Stimulated activated naive B cell treated with anti-CD40 and anti-IgM and Interleukin-4, amounts not matched to agents 10 μg/mL and 1 μg/mL and 100 μg/mL, for 72 hours (primary cell): ENCODE results near the gene CCDC91.

Source experiments
- ATAC-seq, 2 donors: fragments of 150-1000 bp; cut with Tn5 transposase; replicated peaks; 2 replicates each; pipeline ENCODE4 v1.10.0; 2021; ENCODE audit warnings: moderate library complexity in 1 of 2
- DNase-seq: peaks from one replicate; pipeline ENCODE4 v3.0.0; 2021
- H3K27ac Mint-ChIP-seq: one replicate; pipeline ENCODE4 v1.8.0; 2022; ENCODE audit warnings: mild to moderate bottlenecking, mixed read lengths
- H3K27me3 Mint-ChIP-seq, 2 donors: one replicate each; pipeline ENCODE4 v1.8.0; 2022; ENCODE audit warnings: mixed read lengths in 2 of 2
- H3K36me3 Mint-ChIP-seq, 2 donors: one replicate each; pipeline ENCODE4 v1.8.0; 2022; ENCODE audit warnings: mixed read lengths in 2 of 2, mild to moderate bottlenecking in 1 of 2
- H3K4me1 Mint-ChIP-seq, 2 donors: one replicate each; pipeline ENCODE4 v1.8.0; 2022; ENCODE audit warnings: mixed read lengths in 2 of 2, mild to moderate bottlenecking in 1 of 2
- H3K4me3 Mint-ChIP-seq, 2 donors: one replicate each; pipeline ENCODE4 v1.8.0; 2022; ENCODE audit warnings: mild to moderate bottlenecking in 2 of 2, mixed read lengths in 2 of 2, moderate library complexity in 1 of 2
- H3K9me3 Mint-ChIP-seq, 2 donors: one replicate each; pipeline ENCODE4 v1.8.0; 2022; ENCODE audit warnings: mixed read lengths in 2 of 2, mild to moderate bottlenecking in 1 of 2

Gene CCDC91

GRCh38 chr12:28231248-28231647 is 41.0 kb downstream of the CCDC91 start:
- H3K4me3 Mint-ChIP-seq, result no peak overlapping the region
- H3K4me1 Mint-ChIP-seq, result peaks cover 22 to 37% of the 10 kb centered on the region in 2 donors
- ATAC-seq (no peak), DNase-seq (no peak)
- H3K27ac Mint-ChIP-seq, result no peak overlapping the region
- peaks cover 0 to 2% of the 10 kb centered on the region in 2 donors for H3K9me3 Mint-ChIP-seq
- H3K27me3 Mint-ChIP-seq, result no peaks in the 10 kb centered on the region
- peaks cover 11 to 17% of the 10 kb centered on the region in 2 donors for H3K36me3 Mint-ChIP-seq

GRCh38 chr12:28232211-28232928 is 42.1 kb downstream of the CCDC91 start:
- H3K27ac Mint-ChIP-seq, result no peak overlapping the region
- no peaks in the 10 kb centered on the region for H3K9me3 Mint-ChIP-seq
- DNase-seq, result no peak

GRCh38 chr12:28234444-28234843 is 44.2 kb downstream of the CCDC91 start:
- DNase-seq (no peak), ATAC-seq (no peak)
- Mint-ChIP-seq H3K36me3 (peaks cover 0 to under 1% of the 10 kb centered on the region in 2 donors), H3K27me3 (no peaks in the 10 kb centered on the region), H3K9me3 (no peaks in the 10 kb centered on the region), H3K27ac (no peak overlapping the region), H3K4me1 (peaks cover 11 to 16% of the 10 kb centered on the region in 2 donors), H3K4me3 (no peak overlapping the region)

More at GRCh38 chr12:28232211-28232928, 42.1 kb downstream of the CCDC91 start:
- Mint-ChIP-seq H3K36me3 (peaks cover 3 to 6% of the 10 kb centered on the region in 2 donors), H3K27me3 (no peaks in the 10 kb centered on the region), H3K4me1 (peaks cover 18 to 28% of the 10 kb centered on the region in 2 donors), H3K4me3 (no peak overlapping the region)
- no peak for ATAC-seq

GRCh38 chr12:28235015-28235414 is 44.8 kb downstream of the CCDC91 start:
- Mint-ChIP-seq H3K36me3 (no peaks in the 10 kb centered on the region), H3K27me3 (no peaks in the 10 kb centered on the region), H3K27ac (no peak overlapping the region), H3K4me1 (peaks cover 7 to 10% of the 10 kb centered on the region in 2 donors), H3K4me3 (no peak overlapping the region), H3K9me3 (no peaks in the 10 kb centered on the region)
- ATAC-seq, result peak in 1 of 2 donors; percentile 19
- DNase-seq, result no peak

- DNase-seq (no peak), ATAC-seq (no peak)
- no peaks in the 10 kb centered on the region for H3K36me3 Mint-ChIP-seq
- H3K4me3 Mint-ChIP-seq, result no peak overlapping the region
- peaks cover 5 to 7% of the 10 kb centered on the region in 2 donors for H3K4me1 Mint-ChIP-seq
- H3K9me3 Mint-ChIP-seq, result no peaks in the 10 kb centered on the region
- H3K27ac Mint-ChIP-seq, result no peak overlapping the region
- H3K27me3 Mint-ChIP-seq, result no peaks in the 10 kb centered on the region
Measured at GRCh38 chr12:28235985-28236384, 45.7 kb downstream of the CCDC91 start.

- DNase-seq (no peak), ATAC-seq (no peak)
- no peak overlapping the region for H3K27ac Mint-ChIP-seq
Measured at GRCh38 chr12:28237423-28237822, 47.2 kb downstream of the CCDC91 start.

GRCh38 chr12:28239918-28240317 is 49.7 kb downstream of the CCDC91 start:
- DNase-seq (no peak), ATAC-seq (no peak)

More at GRCh38 chr12:28237423-28237822, 47.2 kb downstream of the CCDC91 start:
- Mint-ChIP-seq H3K36me3 (peaks cover 4 to 7% of the 10 kb centered on the region in 2 donors), H3K4me3 (no peak overlapping the region), H3K9me3 (peaks cover 4% of the 10 kb centered on the region in 2 donors), H3K4me1 (peaks cover 10 to 12% of the 10 kb centered on the region in 2 donors), H3K27me3 (no peaks in the 10 kb centered on the region)

GRCh38 chr12:28240853-28241252 is 50.6 kb downstream of the CCDC91 start:
- H3K27ac Mint-ChIP-seq, result no peak overlapping the region
- H3K4me1 Mint-ChIP-seq, result peaks cover 9 to 14% of the 10 kb centered on the region in 2 donors
- peaks cover 4% of the 10 kb centered on the region in 2 donors for H3K9me3 Mint-ChIP-seq
- no peak overlapping the region for H3K4me3 Mint-ChIP-seq
- no peak for DNase-seq
- no peaks in the 10 kb centered on the region for H3K27me3 Mint-ChIP-seq
- ATAC-seq, result no peak
- H3K36me3 Mint-ChIP-seq, result peaks cover 7 to 9% of the 10 kb centered on the region in 2 donors

More at GRCh38 chr12:28239918-28240317, 49.7 kb downstream of the CCDC91 start:
- Mint-ChIP-seq H3K27me3 (no peaks in the 10 kb centered on the region), H3K4me1 (peaks cover 9 to 20% of the 10 kb centered on the region in 2 donors), H3K27ac (no peak overlapping the region), H3K4me3 (no peak overlapping the region), H3K9me3 (peaks cover 4% of the 10 kb centered on the region in 2 donors), H3K36me3 (peaks cover 7 to 9% of the 10 kb centered on the region in 2 donors)

- Mint-ChIP-seq H3K36me3 (peaks cover 7 to 9% of the 10 kb centered on the region in 2 donors), H3K27ac (no peak overlapping the region)
- ATAC-seq, result no peak
Measured at GRCh38 chr12:28242129-28242495, 51.9 kb downstream of the CCDC91 start.

GRCh38 chr12:28242496-28243309 is 52.4 kb downstream of the CCDC91 start:
- no peak overlapping the region for H3K27ac Mint-ChIP-seq
- DNase-seq, result no peak
- ATAC-seq, result peak; percentile 73 to 82
- H3K27me3 Mint-ChIP-seq, result no peaks in the 10 kb centered on the region
- peaks cover 4% of the 10 kb centered on the region in 2 donors for H3K9me3 Mint-ChIP-seq
- H3K4me1 Mint-ChIP-seq, result peaks cover 10 to 19% of the 10 kb centered on the region in 2 donors
- peaks cover 7 to 9% of the 10 kb centered on the region in 2 donors for H3K36me3 Mint-ChIP-seq
- no peak overlapping the region for H3K4me3 Mint-ChIP-seq

More at GRCh38 chr12:28242129-28242495, 51.9 kb downstream of the CCDC91 start:
- no peak for DNase-seq
- peaks cover 9 to 14% of the 10 kb centered on the region in 2 donors for H3K4me1 Mint-ChIP-seq
- H3K4me3 Mint-ChIP-seq, result no peak overlapping the region
- H3K27me3 Mint-ChIP-seq, result no peaks in the 10 kb centered on the region
- H3K9me3 Mint-ChIP-seq, result peaks cover 4% of the 10 kb centered on the region in 2 donors

- DNase-seq, result no peak
- H3K27me3 Mint-ChIP-seq, result no peaks in the 10 kb centered on the region
- H3K27ac Mint-ChIP-seq, result no peak overlapping the region
- no peak for ATAC-seq
- H3K4me1 Mint-ChIP-seq, result peaks cover 16 to 25% of the 10 kb centered on the region in 2 donors
- H3K36me3 Mint-ChIP-seq, result peaks cover 7 to 9% of the 10 kb centered on the region in 2 donors
- H3K9me3 Mint-ChIP-seq, result peaks cover 4% of the 10 kb centered on the region in 2 donors
- no peak overlapping the region for H3K4me3 Mint-ChIP-seq
Measured at GRCh38 chr12:28243310-28243633, 53.0 kb downstream of the CCDC91 start.

GRCh38 chr12:28247806-28248205 is 57.5 kb downstream of the CCDC91 start:
- H3K9me3 Mint-ChIP-seq, result no peaks in the 10 kb centered on the region
- H3K36me3 Mint-ChIP-seq, result peaks cover 2 to 3% of the 10 kb centered on the region in 2 donors
- H3K4me1 Mint-ChIP-seq, result peaks cover 35 to 59% of the 10 kb centered on the region in 2 donors

GRCh38 chr12:28248555-28249145 is 58.4 kb downstream of the CCDC91 start:
- peak; percentile 36 to 51 for ATAC-seq
- no peak overlapping the region for H3K4me3 Mint-ChIP-seq

More at GRCh38 chr12:28247806-28248205, 57.5 kb downstream of the CCDC91 start:
- Mint-ChIP-seq H3K27ac (peak overlapping the region; percentile 57), H3K27me3 (no peaks in the 10 kb centered on the region), H3K4me3 (no peak overlapping the region)
- DNase-seq, result no peak
- no peak for ATAC-seq

GRCh38 chr12:28253161-28253641 is 62.9 kb downstream of the CCDC91 start:
- H3K4me3 Mint-ChIP-seq, result peak overlapping the region; percentile 42 to 57
- no peaks in the 10 kb centered on the region for H3K27me3 Mint-ChIP-seq
- H3K36me3 Mint-ChIP-seq, result no peaks in the 10 kb centered on the region
- H3K9me3 Mint-ChIP-seq, result no peaks in the 10 kb centered on the region
- ATAC-seq (peak; percentile 85 to 90), DNase-seq (no peak)
- peaks cover 35 to 55% of the 10 kb centered on the region in 2 donors for H3K4me1 Mint-ChIP-seq
- peak overlapping the region; percentile 79 for H3K27ac Mint-ChIP-seq

More at GRCh38 chr12:28248555-28249145, 58.4 kb downstream of the CCDC91 start:
- H3K27me3 Mint-ChIP-seq, result no peaks in the 10 kb centered on the region
- DNase-seq, result no peak
- peaks cover 41 to 62% of the 10 kb centered on the region in 2 donors for H3K4me1 Mint-ChIP-seq
- peak overlapping the region; percentile 37 for H3K27ac Mint-ChIP-seq
- H3K36me3 Mint-ChIP-seq, result peaks cover 2 to 3% of the 10 kb centered on the region in 2 donors
- H3K9me3 Mint-ChIP-seq, result no peaks in the 10 kb centered on the region
